ENCODE measurements around the gene UCP3.

The UCP3 gene

DNA sequence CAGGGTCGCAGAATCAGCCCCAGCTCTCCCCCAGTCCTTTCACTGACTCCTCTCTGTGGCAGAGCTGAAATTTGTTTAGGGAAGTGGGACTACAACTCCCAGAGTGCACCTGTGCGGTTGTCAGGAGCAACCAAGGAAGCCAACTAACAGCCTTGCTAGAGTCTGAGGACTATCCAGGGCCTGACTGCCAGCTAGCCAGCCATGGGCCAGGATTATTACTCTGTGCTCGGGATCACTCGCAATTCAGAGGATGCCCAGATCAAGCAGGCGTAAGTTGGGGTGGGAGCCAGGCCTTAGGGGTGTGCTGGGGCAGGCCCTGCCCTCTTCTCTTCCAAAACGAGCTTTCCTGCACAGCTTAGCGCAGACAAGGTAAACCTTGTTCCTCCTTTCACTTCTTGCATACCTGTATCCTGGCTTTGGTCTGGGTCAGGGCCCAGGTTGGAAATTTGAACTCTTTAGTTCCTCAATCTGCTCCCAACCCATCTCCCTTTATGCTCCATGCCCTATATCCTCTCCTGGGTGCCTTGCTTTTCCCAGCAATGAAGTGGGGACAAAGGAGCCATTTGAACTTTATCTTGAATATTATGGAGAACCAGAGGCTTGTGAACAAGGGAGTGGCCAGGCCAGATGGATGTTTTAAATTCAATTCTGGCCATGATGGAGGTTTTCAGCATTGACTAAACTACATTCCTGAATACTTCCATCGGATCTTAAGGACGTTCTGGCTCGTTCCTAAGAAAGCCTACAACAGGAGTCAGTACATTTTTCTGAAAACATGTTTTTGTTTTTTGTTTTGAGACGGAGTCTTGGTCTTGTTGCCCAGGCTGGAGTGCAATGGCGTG, 57.8 kb downstream of the UCP3 start, which contains the start of gene DNAJB13:
Gene DNAJB13, plus strand, starts transcription at position 158 of the 842 bp plus-strand sequence. Its CDS starts 44 bp downstream, at position 202.
- peak; percentile 75 for DNase-seq
